ENCODE results near the gene LIN7B. TPM values are rescaled to one million over a fixed set of nuclear protein-coding genes. Genes with fewer than 3 reads are reported as not detected.
A peak's percentile ranks its signal among the peaks of the same experiment; 100 is the strongest.

The LIN7B gene
- total and polyA plus RNA-seq, 2 of the 8 experiments (the other 6 are each of a cell fraction or from before 2014, with no cell fraction given): 4.1 to 4.2 TPM

- no peaks in the 10 kb centered on the region for H3K79me1 ChIP-seq (ENCODE audit: low read depth, low read length)
- H2BK15ac ChIP-seq (ENCODE audit: low read length): peak overlapping the region; percentile 100; the same call in 1 of the 2 replicates
- peaks cover 0 to 3% (median 0%) of the 10 kb centered on the region in 4 experiments; a peak in 1 of 8 replicates for H3K36me3 ChIP-seq (ENCODE audit: control insufficient read depth in 2 of 4, insufficient read depth in 4 of 4, low read length in 3 of 4)
- H3K14ac ChIP-seq (ENCODE audit: insufficient read length): no peak overlapping the region
- no peak overlapping the region for H3K4ac ChIP-seq (replicated peaks; ENCODE audit: insufficient read length, low read depth, low read length)
- no peak overlapping the region for H3K27ac ChIP-seq (ENCODE audit: low read depth, low read length)
- no peak overlapping the region for H2AFZ ChIP-seq (ENCODE audit: low read length)
- H4K91ac ChIP-seq (replicated peaks; ENCODE audit: insufficient read length, low read length): no peak overlapping the region
- peaks cover 0 to 2% of the 10 kb centered on the region in 2 experiments for H4K20me1 ChIP-seq (replicated peaks in 1 of 2; ENCODE audit: control insufficient read depth in 1 of 2, insufficient read depth in 2 of 2, low read length in 2 of 2)
- H3K4me3 ChIP-seq (ENCODE audit: extremely low read depth in 1 of 4, insufficient read depth in 2 of 4, low read depth in 3 of 4, low read length in 4 of 4): peak overlapping the region; percentile 20 to 74 (median 52); a peak in 4 of 8 replicates
- no peak overlapping the region for H4K5ac ChIP-seq (ENCODE audit: insufficient read length, low read depth, low read length)
- H3K23me2 ChIP-seq (ENCODE audit: low read depth, low read length): peaks cover 13% of the 10 kb centered on the region
- H3K56ac ChIP-seq (replicated peaks; ENCODE audit: insufficient read length, low read depth, low read length): no peak overlapping the region
- no peaks in the 10 kb centered on the region for H3K9me3 ChIP-seq (ENCODE audit: insufficient read depth in 2 of 2, low read depth in 1 of 2, low read length in 1 of 2)
- H2BK5ac ChIP-seq (ENCODE audit: low read depth, low read length): no peak overlapping the region
- no peak overlapping the region for H2BK120ac ChIP-seq (replicated peaks; ENCODE audit: low read depth, low read length)
- no peak overlapping the region for H3K23ac ChIP-seq (ENCODE audit: insufficient read length)
- H3K4me2 ChIP-seq (ENCODE audit: insufficient read depth in 1 of 2, low read depth in 2 of 2, low read length in 2 of 2): peak overlapping the region; percentile 93 to 98
- 0 out of 2 replicates have a peak overlapping the region, but pooled peaks have one; percentile 87 for H2BK12ac ChIP-seq (ENCODE audit: low read depth, low read length)
- CTCF ChIA-PET (ENCODE audit: partially characterized antibody): interaction anchor here (0.6 to 9.7 kb wide), 17 partner anchors 9 to 214 kb away, joined by 3 to 99 read pairs (median 5); partner anchors contain the start of genes GYS1 and RUVBL2
- H4K8ac ChIP-seq (ENCODE audit: extremely low read depth, insufficient read depth, low read length): no peak overlapping the region
- H3K18ac ChIP-seq (ENCODE audit: extremely low read depth, low read length): peak overlapping the region; percentile 60
- POLR2A ChIA-PET (ENCODE audit: partially characterized antibody): interaction anchor here (0.9 to 2.3 kb wide), 11 partner anchors 9 to 324 kb away, joined by 3 to 17 read pairs (median 5); partner anchors contain the start of genes ALDH16A1 and PPFIA3
- peaks cover 4 to 19% (median 8%) of the 10 kb centered on the region in 4 experiments for H3K4me1 ChIP-seq (replicated peaks in 1 of 4; ENCODE audit: control insufficient read depth in 3 of 4, insufficient read depth in 4 of 4, low read length in 3 of 4)
- TF ChIP-seq RBBP5 (IDR thresholded peaks at IDR 0.05; ENCODE audit: borderline replicate concordance, low read depth, low read length) (no peak), TEAD4 (IDR thresholded peaks at IDR 0.05; ENCODE audit: low read depth, low read length) (no peak), POU5F1 (IDR thresholded peaks at IDR 0.05; ENCODE audit: low read depth, low read length) (no peak), HDAC2 (IDR thresholded peaks at IDR 0.05; ENCODE audit: borderline replicate concordance in 1 of 2, low read depth in 2 of 2, low read length in 2 of 2) (no peak), POLR2A (IDR thresholded peaks at IDR 0.05; ENCODE audit: control extremely low read depth in 1 of 2, low read depth in 2 of 2, low read length in 2 of 2) (no peak)
- TF ChIP-seq, protein P1, sequence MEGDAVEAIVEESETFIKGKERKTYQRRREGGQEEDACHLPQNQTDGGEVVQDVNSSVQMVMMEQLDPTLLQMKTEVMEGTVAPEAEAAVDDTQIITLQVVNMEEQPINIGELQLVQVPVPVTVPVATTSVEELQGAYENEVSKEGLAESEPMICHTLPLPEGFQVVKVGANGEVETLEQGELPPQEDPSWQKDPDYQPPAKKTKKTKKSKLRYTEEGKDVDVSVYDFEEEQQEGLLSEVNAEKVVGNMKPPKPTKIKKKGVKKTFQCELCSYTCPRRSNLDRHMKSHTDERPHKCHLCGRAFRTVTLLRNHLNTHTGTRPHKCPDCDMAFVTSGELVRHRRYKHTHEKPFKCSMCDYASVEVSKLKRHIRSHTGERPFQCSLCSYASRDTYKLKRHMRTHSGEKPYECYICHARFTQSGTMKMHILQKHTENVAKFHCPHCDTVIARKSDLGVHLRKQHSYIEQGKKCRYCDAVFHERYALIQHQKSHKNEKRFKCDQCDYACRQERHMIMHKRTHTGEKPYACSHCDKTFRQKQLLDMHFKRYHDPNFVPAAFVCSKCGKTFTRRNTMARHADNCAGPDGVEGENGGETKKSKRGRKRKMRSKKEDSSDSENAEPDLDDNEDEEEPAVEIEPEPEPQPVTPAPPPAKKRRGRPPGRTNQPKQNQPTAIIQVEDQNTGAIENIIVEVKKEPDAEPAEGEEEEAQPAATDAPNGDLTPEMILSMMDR (IDR thresholded peaks at IDR 0.05; ENCODE audit: control extremely low read depth in 1 of 3, insufficient read depth in 1 of 3, low read depth in 1 of 3, low read length in 3 of 3): no peak
- TF ChIP-seq, protein P2, sequence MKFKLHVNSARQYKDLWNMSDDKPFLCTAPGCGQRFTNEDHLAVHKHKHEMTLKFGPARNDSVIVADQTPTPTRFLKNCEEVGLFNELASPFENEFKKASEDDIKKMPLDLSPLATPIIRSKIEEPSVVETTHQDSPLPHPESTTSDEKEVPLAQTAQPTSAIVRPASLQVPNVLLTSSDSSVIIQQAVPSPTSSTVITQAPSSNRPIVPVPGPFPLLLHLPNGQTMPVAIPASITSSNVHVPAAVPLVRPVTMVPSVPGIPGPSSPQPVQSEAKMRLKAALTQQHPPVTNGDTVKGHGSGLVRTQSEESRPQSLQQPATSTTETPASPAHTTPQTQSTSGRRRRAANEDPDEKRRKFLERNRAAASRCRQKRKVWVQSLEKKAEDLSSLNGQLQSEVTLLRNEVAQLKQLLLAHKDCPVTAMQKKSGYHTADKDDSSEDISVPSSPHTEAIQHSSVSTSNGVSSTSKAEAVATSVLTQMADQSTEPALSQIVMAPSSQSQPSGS (IDR thresholded peaks at IDR 0.05; ENCODE audit: low read length): no peak
- FAIRE-seq (no peak), DNase-seq (ENCODE audit: low read depth in 1 of 2, low spot score in 2 of 2) (peak in 1 of 2 experiments; percentile 63)
- 75% methylated on average over 16 of the region's 16 CpGs; no CpG with 5 or more reads in 1 of the 2 experiments for WGBS, 2 experiments (ENCODE audit: extremely low coverage in 1 of 2, insufficient coverage in 1 of 2, insufficient read length in 1 of 2, insufficient replicate concordance in 2 of 2, low coverage in 1 of 2, low lambda C conversion rate in 2 of 2, missing lambda C conversion rate in 1 of 2)
- H3K79me2 ChIP-seq (ENCODE audit: control insufficient read depth in 1 of 2, insufficient read depth in 2 of 2, low read length in 2 of 2): no peaks in the 10 kb centered on the region
- H3K9ac ChIP-seq (replicated peaks in 1 of 4; ENCODE audit: extremely low read depth in 1 of 4, low read depth in 3 of 4, low read length in 3 of 4): no peak overlapping the region
- no peaks in the 10 kb centered on the region; a peak in 2 of 7 replicates for H3K27me3 ChIP-seq (replicated peaks in 1 of 4; ENCODE audit: control insufficient read depth in 3 of 4, extremely low read depth in 1 of 4, insufficient read depth in 3 of 4, low read length in 3 of 4)
- no peak overlapping the region for H2BK20ac ChIP-seq (ENCODE audit: low read length)
- no peak overlapping the region; the same call in 1 of the 2 replicates for H2AK5ac ChIP-seq (ENCODE audit: low read depth, low read length)
These were observed 15.0 kb downstream of the LIN7B start for GRCh38 chr19:49129238-49129583.
